ENCODE results near the gene PTPRO.

PTPRO gene

DNA sequence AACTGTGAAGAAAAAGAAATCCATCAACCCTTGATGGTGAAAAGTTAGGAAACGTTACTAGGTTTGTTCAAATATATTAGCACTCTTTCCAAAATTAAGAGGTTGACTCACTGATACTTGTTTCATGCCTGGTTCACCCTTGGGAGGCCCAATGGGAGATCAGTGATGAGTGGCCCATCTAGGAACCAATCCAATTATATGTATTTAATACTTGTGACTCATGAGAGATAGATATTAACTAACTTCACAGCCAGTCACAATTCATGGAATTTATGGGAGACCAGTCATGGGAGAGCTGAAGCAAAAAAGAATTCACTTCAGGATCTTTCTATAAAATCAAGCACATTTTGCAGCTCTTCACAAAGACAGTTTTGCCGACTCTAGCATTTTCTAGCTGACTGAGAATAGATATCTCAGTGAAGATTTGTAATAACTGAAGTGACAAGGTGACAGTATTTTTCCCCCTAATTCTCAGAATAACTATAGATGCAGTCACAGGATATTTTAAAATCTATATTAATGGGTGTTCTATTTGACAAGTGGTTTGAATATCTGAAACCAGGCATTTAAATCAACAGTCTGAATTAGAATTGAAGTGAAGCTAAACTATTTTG is 236.7 kb downstream of the PTPRO start:
- Mint-ChIP-seq H3K27me3 (no peaks in the 10 kb centered on the region), H3K27ac (no peak overlapping the region), H3K36me3 (ENCODE audit: low read depth) (peaks cover 11% of the 10 kb centered on the region), H3K4me1 (ENCODE audit: low read depth) (peaks cover 37% of the 10 kb centered on the region), H3K4me3 (no peak overlapping the region), H3K9me3 (no peaks in the 10 kb centered on the region)

DNA sequence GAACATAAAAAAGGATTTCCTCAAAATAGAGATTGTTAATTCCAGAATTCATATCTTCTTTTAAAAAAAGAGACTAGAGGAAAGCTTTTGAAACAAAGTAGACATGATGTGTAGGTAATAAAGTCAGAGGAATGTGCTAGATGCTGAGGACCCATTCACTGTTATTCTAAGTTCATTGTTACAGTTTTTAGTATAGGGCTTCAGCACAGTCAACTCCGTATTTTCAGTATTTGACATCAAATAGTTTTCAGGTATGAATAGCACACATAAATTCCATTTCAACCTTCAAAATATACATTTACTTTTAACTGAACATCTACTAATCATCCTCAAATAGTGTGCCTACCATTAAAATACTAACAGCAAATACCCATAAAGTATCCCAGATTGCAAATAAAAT is 239.1 kb downstream of the PTPRO start:
- Mint-ChIP-seq H3K36me3 (ENCODE audit: low read depth) (peaks cover 11% of the 10 kb centered on the region), H3K4me1 (ENCODE audit: low read depth) (peaks cover 44% of the 10 kb centered on the region), H3K9me3 (no peaks in the 10 kb centered on the region), H3K27me3 (no peaks in the 10 kb centered on the region), H3K27ac (no peak overlapping the region), H3K4me3 (no peak overlapping the region)

- Mint-ChIP-seq H3K27me3 (no peaks in the 10 kb centered on the region), H3K4me1 (ENCODE audit: low read depth) (peaks cover 44% of the 10 kb centered on the region), H3K27ac (peak overlapping the region; percentile 57), H3K9me3 (peaks cover under 1% of the 10 kb centered on the region), H3K36me3 (ENCODE audit: low read depth) (peaks cover 10% of the 10 kb centered on the region), H3K4me3 (peak overlapping the region; percentile 57)
Measured at GRCh38 chr12:15562263-15562662, 240.0 kb downstream of the PTPRO start.

GRCh38 chr12:15563663-15564062 is 241.4 kb downstream of the PTPRO start:
- Mint-ChIP-seq H3K9me3 (peaks cover 4% of the 10 kb centered on the region), H3K27me3 (no peaks in the 10 kb centered on the region), H3K27ac (peak overlapping the region; percentile 84), H3K4me1 (ENCODE audit: low read depth) (peaks cover 44% of the 10 kb centered on the region), H3K4me3 (peak overlapping the region; percentile 81), H3K36me3 (ENCODE audit: low read depth) (peaks cover 6% of the 10 kb centered on the region)

GRCh38 chr12:15574353-15574752 is 252.0 kb downstream of the PTPRO start:
- H3K27me3 Mint-ChIP-seq = no peaks in the 10 kb centered on the region
- peaks cover 5% of the 10 kb centered on the region for H3K9me3 Mint-ChIP-seq
- no peak overlapping the region for H3K4me3 Mint-ChIP-seq
- H3K36me3 Mint-ChIP-seq (ENCODE audit: low read depth) = peaks cover 9% of the 10 kb centered on the region
- no peak overlapping the region for H3K27ac Mint-ChIP-seq
- H3K4me1 Mint-ChIP-seq (ENCODE audit: low read depth) = peaks cover 74% of the 10 kb centered on the region

DNA sequence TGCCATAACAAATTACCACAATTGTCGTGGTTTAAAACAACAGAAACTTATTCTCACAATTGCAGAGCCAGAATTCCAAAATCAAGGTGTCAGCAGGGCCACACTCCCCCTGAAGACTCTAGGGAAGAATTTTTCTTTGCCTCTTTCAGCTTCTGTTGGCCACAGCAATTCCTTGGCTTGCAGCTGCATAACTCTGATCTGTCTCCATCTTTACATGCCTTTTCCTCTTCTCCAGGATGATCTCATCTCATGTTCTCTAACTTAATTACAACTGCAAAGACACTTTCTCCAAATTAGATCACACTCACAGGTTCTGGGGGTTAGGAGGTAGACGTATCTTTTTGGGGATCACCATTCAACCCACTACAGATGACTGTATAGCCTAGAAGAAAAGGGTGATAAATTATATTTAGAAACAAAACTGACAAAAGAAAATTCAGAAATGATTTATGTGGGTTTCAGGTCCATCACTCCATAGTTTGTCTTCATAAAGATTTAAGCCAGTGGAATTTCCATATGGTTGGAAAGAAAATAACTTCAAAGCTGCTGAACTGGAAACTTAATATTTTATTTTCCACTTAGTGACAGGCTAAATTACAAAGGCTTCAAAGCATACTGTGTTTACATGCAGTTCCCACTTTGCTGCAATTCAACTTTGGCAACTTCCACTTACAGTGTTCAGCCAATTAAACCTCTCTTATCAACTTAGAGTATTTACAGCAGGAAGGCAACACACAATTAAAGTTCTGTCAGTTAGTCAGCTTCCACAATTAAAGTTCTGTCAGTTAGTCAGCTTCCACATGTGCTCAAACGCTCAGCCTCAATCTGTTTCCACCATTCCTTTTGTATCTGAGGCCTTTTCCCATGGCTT is 253.6 kb downstream of the PTPRO start:
- Mint-ChIP-seq H3K36me3 (ENCODE audit: low read depth) (peaks cover 12% of the 10 kb centered on the region), H3K27me3 (no peaks in the 10 kb centered on the region), H3K27ac (peak overlapping the region; percentile 51), H3K9me3 (peaks cover 5% of the 10 kb centered on the region), H3K4me1 (ENCODE audit: low read depth) (peaks cover 69% of the 10 kb centered on the region), H3K4me3 (no peak overlapping the region)

DNA sequence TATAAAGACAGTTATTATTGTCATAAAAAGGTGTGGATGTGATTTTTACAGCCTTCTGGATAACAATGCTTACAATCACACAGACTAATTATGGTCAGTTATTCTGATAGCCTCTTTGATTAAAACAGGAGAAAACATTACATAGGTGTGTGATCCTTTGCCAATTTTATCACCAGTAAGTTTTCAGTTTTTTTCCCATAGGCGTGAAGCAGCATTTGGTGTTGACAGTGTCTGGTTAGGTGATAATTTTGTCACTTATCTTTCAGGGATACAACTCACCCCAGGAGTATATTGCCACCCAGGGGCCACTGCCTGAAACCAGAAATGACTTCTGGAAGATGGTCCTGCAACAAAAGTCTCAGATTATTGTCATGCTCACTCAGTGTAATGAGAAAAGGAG is 258.1 kb downstream of the PTPRO start:
- peaks cover 28% of the 10 kb centered on the region for H3K4me1 Mint-ChIP-seq (ENCODE audit: low read depth)
- peaks cover 12% of the 10 kb centered on the region for H3K36me3 Mint-ChIP-seq (ENCODE audit: low read depth)
- H3K9me3 Mint-ChIP-seq = peaks cover 5% of the 10 kb centered on the region
- H3K27me3 Mint-ChIP-seq = no peaks in the 10 kb centered on the region
- no peak overlapping the region for H3K4me3 Mint-ChIP-seq
- no peak overlapping the region for H3K27ac Mint-ChIP-seq

DNA sequence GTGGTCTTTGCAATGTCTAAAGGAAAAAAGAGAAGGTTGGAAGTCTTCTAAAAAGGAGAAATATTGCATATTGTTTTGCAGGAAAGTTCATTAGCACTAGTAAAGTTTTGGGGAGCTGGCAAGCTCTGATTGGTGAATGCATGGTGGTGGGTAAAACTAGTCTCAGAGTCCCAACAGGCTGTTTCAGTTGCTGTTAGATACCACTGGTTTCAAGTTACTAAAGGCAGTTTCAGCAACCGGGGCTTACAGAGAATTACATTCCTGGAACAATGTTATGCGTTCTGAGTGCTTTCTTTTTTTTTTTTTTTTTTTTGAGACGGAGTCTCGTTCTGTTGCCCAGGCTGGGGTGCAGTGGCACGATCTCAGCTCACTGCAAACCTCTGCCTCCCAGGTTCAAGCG is 258.7 kb downstream of the PTPRO start:
- Mint-ChIP-seq H3K4me1 (ENCODE audit: low read depth) (peaks cover 22% of the 10 kb centered on the region), H3K27me3 (no peaks in the 10 kb centered on the region), H3K9me3 (no peaks in the 10 kb centered on the region), H3K36me3 (ENCODE audit: low read depth) (peaks cover 7% of the 10 kb centered on the region), H3K27ac (no peak overlapping the region), H3K4me3 (no peak overlapping the region)

DNA sequence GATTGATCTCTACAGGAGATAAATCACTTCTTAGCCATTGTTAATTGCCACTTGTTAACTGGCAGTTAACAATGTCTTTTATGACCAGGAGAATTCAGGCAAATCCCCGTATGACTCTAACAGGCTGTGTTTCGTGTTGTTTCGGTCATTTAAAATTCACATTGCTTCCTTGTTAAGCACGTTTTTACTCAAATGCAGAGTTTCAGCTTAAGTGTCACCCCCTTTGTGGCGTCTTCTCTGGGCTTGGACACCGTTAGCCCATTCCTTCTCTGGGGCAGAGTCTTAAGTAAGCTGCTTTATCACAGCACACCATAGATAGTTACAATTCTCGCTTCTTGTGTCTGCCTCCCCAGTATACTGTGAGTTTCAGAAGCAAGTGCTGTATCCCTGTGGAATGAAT is 261.5 kb downstream of the PTPRO start:
- Mint-ChIP-seq H3K36me3 (ENCODE audit: low read depth) (peaks cover 7% of the 10 kb centered on the region), H3K27ac (no peak overlapping the region), H3K4me1 (ENCODE audit: low read depth) (peaks cover 11% of the 10 kb centered on the region), H3K27me3 (no peaks in the 10 kb centered on the region), H3K4me3 (no peak overlapping the region), H3K9me3 (no peaks in the 10 kb centered on the region)

GRCh38 chr12:15584366-15585041 is 262.2 kb downstream of the PTPRO start:
- Mint-ChIP-seq H3K9me3 (no peaks in the 10 kb centered on the region), H3K4me1 (ENCODE audit: low read depth) (peaks cover 11% of the 10 kb centered on the region), H3K36me3 (ENCODE audit: low read depth) (peaks cover 7% of the 10 kb centered on the region), H3K27me3 (no peaks in the 10 kb centered on the region), H3K4me3 (no peak overlapping the region), H3K27ac (no peak overlapping the region)

DNA sequence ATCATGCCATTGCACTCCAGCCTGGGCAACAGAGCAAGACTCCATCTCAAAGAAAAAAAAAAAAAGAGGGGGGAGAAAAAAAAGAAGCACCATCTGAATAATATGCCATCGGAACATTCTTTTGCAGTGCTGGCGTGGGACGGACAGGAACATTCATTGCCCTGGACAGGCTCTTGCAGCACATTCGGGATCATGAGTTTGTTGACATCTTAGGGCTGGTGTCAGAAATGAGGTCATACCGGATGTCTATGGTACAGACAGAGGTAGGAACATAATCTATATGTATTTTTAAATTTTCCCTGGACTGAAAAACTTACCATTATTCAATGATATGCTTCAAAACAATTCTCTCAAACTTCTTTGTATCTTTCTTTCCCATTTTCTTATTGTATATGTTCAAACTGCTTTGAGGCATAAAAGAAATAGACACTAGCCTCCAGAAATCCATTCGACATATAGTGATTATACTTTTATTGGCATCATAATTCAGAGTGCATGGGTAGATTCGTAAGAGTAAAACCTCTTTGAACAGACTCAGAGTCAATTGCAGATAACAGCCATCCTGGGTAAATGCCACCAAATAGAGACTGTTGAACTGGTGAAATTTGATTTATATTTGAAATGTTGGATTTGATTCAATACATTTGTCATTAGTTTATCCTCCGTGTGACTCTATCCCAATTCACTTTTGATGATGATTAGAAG is 267.2 kb downstream of the PTPRO start:
- Mint-ChIP-seq H3K36me3 (ENCODE audit: low read depth) (no peaks in the 10 kb centered on the region), H3K9me3 (no peaks in the 10 kb centered on the region), H3K27me3 (peaks cover 3% of the 10 kb centered on the region), H3K4me3 (peak overlapping the region; percentile 65), H3K27ac (no peak overlapping the region), H3K4me1 (ENCODE audit: low read depth) (peaks cover 12% of the 10 kb centered on the region)

- H3K27me3 Mint-ChIP-seq = peaks cover 3% of the 10 kb centered on the region
- peak overlapping the region; percentile 65 for H3K4me3 Mint-ChIP-seq
- peaks cover 12% of the 10 kb centered on the region for H3K4me1 Mint-ChIP-seq (ENCODE audit: low read depth)
- H3K9me3 Mint-ChIP-seq = no peaks in the 10 kb centered on the region
- H3K27ac Mint-ChIP-seq = peak overlapping the region; percentile 63
- no peaks in the 10 kb centered on the region for H3K36me3 Mint-ChIP-seq (ENCODE audit: low read depth)
Measured at GRCh38 chr12:15590180-15590826, 268.0 kb downstream of the PTPRO start.

GRCh38 chr12:15591811-15592210 is 269.5 kb downstream of the PTPRO start:
- H3K9me3 Mint-ChIP-seq = no peaks in the 10 kb centered on the region
- H3K36me3 Mint-ChIP-seq (ENCODE audit: low read depth) = no peaks in the 10 kb centered on the region
- H3K4me3 Mint-ChIP-seq = no peak overlapping the region
- peaks cover 3% of the 10 kb centered on the region for H3K27me3 Mint-ChIP-seq
- H3K27ac Mint-ChIP-seq = no peak overlapping the region
- peaks cover 12% of the 10 kb centered on the region for H3K4me1 Mint-ChIP-seq (ENCODE audit: low read depth)

GRCh38 chr12:15592934-15593333 is 270.6 kb downstream of the PTPRO start:
- no peaks in the 10 kb centered on the region for H3K36me3 Mint-ChIP-seq (ENCODE audit: low read depth)
- no peak overlapping the region for H3K4me3 Mint-ChIP-seq
- no peak overlapping the region for H3K27ac Mint-ChIP-seq
- peaks cover 12% of the 10 kb centered on the region for H3K4me1 Mint-ChIP-seq (ENCODE audit: low read depth)
- H3K9me3 Mint-ChIP-seq = no peaks in the 10 kb centered on the region
- peaks cover 3% of the 10 kb centered on the region for H3K27me3 Mint-ChIP-seq
